HepG2 (cell line): ENCODE data around the gene BTBD1. TPM values are rescaled to one million over a fixed set of nuclear protein-coding genes. Genes with fewer than 3 reads are reported as not detected.
A peak's percentile ranks its signal among the peaks of the same experiment; 100 is the strongest.

Experiments used
- ATAC-seq: fragments of 200-7000 bp; cut with Tn5 transposase; 3 replicates; pipeline ENCODE4 v1.9.1; 2020; ENCODE audit warnings: mild to moderate bottlenecking, moderate library complexity
- BruUV-seq: library from RNA; stranded (reverse); fragments of 400-500 nt; replicated peaks from 2 replicates; lab custom pipeline; 2021; lab: Mats Ljungman, UMichigan
- CTCF ChIA-PET: fragments of 300-600 bp; formaldehyde crosslinking; extraction: SDS; loops from one replicate; lab custom pipeline; 2021; ENCODE audit warnings: low total read pairs, inconsistent platforms, low intra/inter-chr PET ratio; lab: Yijun Ruan, JAX
- POLR2A ChIA-PET: fragments of 350-600 bp; sonication (Branson Sonifier 250); formaldehyde crosslinking; loops from one replicate; lab custom pipeline; 2020; ENCODE audit warnings: antibody characterized with exemption, inconsistent platforms; lab: Yijun Ruan, JAX
- DNase-seq: peaks from one replicate; pipeline ENCODE4 v3.0.0-alpha.2; 2015; ENCODE audit warnings: low spot score
- FAIRE-seq: peaks from 3 replicates; lab custom pipeline; 2011; peaks lifted over from hg19 to GRCh38; lab: Jason Lieb, UNC
- H2AFZ ChIP-seq: one replicate; pipeline ENCODE4 v1.6.1; 2011; ENCODE audit warnings: low read length, inconsistent platforms
- H3K27ac ChIP-seq: fragments of 300-600 bp; 3 replicates; pipeline ENCODE4 v1.8.0; 2011; ENCODE audit warnings: mixed run types, mild to moderate bottlenecking, mixed read lengths, low read length, inconsistent platforms; ENCODE audit not compliant: insufficient read depth; ENCODE audit errors: extremely low read length
- H3K27me3 ChIP-seq, 2 experiments: fragments of 200-600 bp in 1 of 2; 2 replicates in 1 of 2; 3 replicates in 1 of 2; pipeline versions ENCODE4 v1.6.0 to v1.8.0; 2011; ENCODE audit warnings: low read length in 2 of 2, mild to moderate bottlenecking in 2 of 2, moderate library complexity in 2 of 2, inconsistent platforms in 1 of 2; ENCODE audit not compliant: insufficient read depth in 2 of 2, control insufficient read depth in 1 of 2
- H3K36me3 ChIP-seq, 2 experiments: fragments of 200-600 bp in 1 of 2; replicated peaks in 1 of 2; 2 replicates in 1 of 2; 3 replicates in 1 of 2; pipeline versions ENCODE4 v1.5.1 to v1.8.0; 2011; ENCODE audit warnings: low read length in 2 of 2, inconsistent platforms in 1 of 2; ENCODE audit not compliant: insufficient read depth in 2 of 2, control insufficient read depth in 1 of 2
- H3K4me1 ChIP-seq: 2 replicates; pipeline ENCODE4 v1.5.1; 2012; ENCODE audit warnings: low read length, inconsistent platforms; ENCODE audit not compliant: insufficient read depth
- H3K4me2 ChIP-seq: 2 replicates; pipeline ENCODE4 v1.6.0; 2011; ENCODE audit warnings: low read depth, low read length, inconsistent platforms
- H3K4me3 ChIP-seq, 3 experiments: fragments of 200-600 bp in 1 of 3; sonication (generic), shearing (Covaris generic) in 1 of 3; replicated peaks in 1 of 3; 2 replicates each; pipeline ENCODE4 v1.5.1; 2011 to 2016; ENCODE audit warnings: low read length in 3 of 3, inconsistent platforms in 2 of 3, low read depth in 2 of 3, mild to moderate bottlenecking in 2 of 3, control low read depth in 1 of 3, mixed read lengths in 1 of 3; ENCODE audit not compliant: insufficient read depth in 1 of 3
- H3K79me2 ChIP-seq: one replicate; pipeline ENCODE4 v1.6.1; 2011; ENCODE audit warnings: low read length, inconsistent platforms; ENCODE audit not compliant: insufficient read depth
- H3K9ac ChIP-seq: 2 replicates; pipeline ENCODE4 v1.6.0; 2011; ENCODE audit warnings: mild to moderate bottlenecking, low read depth, low read length, inconsistent platforms; ENCODE audit not compliant: insufficient read depth
- H3K9me3 ChIP-seq: 2 replicates; pipeline ENCODE4 v1.5.1; 2012; ENCODE audit warnings: mild to moderate bottlenecking, low read length
- H4K20me1 ChIP-seq: 2 replicates; pipeline ENCODE4 v1.6.0; 2011; ENCODE audit warnings: inconsistent platforms, mild to moderate bottlenecking, low read length, moderate library complexity; ENCODE audit not compliant: insufficient read depth
- FOSL1 ChIP-seq: sonication (generic); formaldehyde crosslinking; IDR thresholded peaks from 2 replicates; pipeline ENCODE4 v1.9.0; 2021; ENCODE audit warnings: missing genetic modification reagents, borderline replicate concordance
- MTA3 ChIP-seq: sonication (generic); formaldehyde crosslinking; IDR thresholded peaks from 2 replicates; pipeline ENCODE4 v1.4.0; 2020; ENCODE audit warnings: missing genetic modification reagents
- NCOA1 ChIP-seq: sonication (generic); formaldehyde crosslinking; IDR thresholded peaks from 2 replicates; pipeline ENCODE4 v1.9.0; 2021; ENCODE audit warnings: missing genetic modification reagents
- RBM22 ChIP-seq: fragments of 200-400 bp; formaldehyde crosslinking; optimal IDR thresholded peaks from 2 replicates; pipeline ENCODE3; 2017; ENCODE audit warnings: mild to moderate bottlenecking, low read length, moderate library complexity
- THAP11 ChIP-seq: IDR thresholded peaks from 2 replicates; pipeline ENCODE4 v1.6.1; 2016; ENCODE audit warnings: missing biosample characterization, missing genetic modification reagents
- ZNF101 ChIP-seq: sonication (generic); formaldehyde crosslinking; IDR thresholded peaks from 2 replicates; pipeline ENCODE4 v1.4.0; 2020; ENCODE audit warnings: mild to moderate bottlenecking, low read depth, missing genetic modification reagents, borderline replicate concordance
- ZNF292 ChIP-seq: sonication (generic); formaldehyde crosslinking; IDR thresholded peaks from 2 replicates; pipeline ENCODE4 v1.8.1; 2022; ENCODE audit warnings: mild to moderate bottlenecking, low read depth, missing genetic modification reagents, borderline replicate concordance
- ZNF567 ChIP-seq: sonication (generic); formaldehyde crosslinking; IDR thresholded peaks from 2 replicates; pipeline ENCODE4 v1.8.1; 2023; ENCODE audit warnings: mild to moderate bottlenecking, missing genetic modification reagents, borderline replicate concordance
- ZSCAN20 ChIP-seq: sonication (generic); formaldehyde crosslinking; IDR thresholded peaks from 2 replicates; pipeline ENCODE4 v1.4.0; 2020; ENCODE audit warnings: missing genetic modification reagents, mild to moderate bottlenecking, borderline replicate concordance
- ZZZ3 ChIP-seq: sonication (generic); formaldehyde crosslinking; IDR thresholded peaks from 2 replicates; pipeline ENCODE4 v1.4.0; 2020; ENCODE audit warnings: missing genetic modification reagents, mild to moderate bottlenecking, borderline replicate concordance
- WGBS: methylation state at CpG from one replicate; pipeline ENCODE4 v1.1.6; 2017; ENCODE audit warnings: low lambda C conversion rate; 5-methylcytosine and 5-hydroxymethylcytosine counted together
- in situ Hi-C: cut with HindIII; loops from 2 replicates; pipeline ENCODE4 v1.10.0; 2017; ENCODE audit warnings: low pct_unique_long_range_greater_than_20kb; ENCODE audit not compliant: extremely low pct_ligation_motif_present
- intact Hi-C: fragments of 100-400 bp; cut with micrococcal nuclease; formaldehyde crosslinking; loops from one replicate; pipeline ENCODE4 v1.10.0; 2022; ENCODE audit not compliant: unreplicated experiment
- polyA plus RNA-seq, 8 experiments: library from polyadenylated mRNA; depleted of rRNA in 3 of 8; stranded (reverse) in 7 of 8; unstranded in 1 of 8; fragments of >200 nt; fragmentation: Illumina TruSeq in 4 of 8; extraction: Trizol in 4 of 8; gene quantifications; 2 replicates each; pipeline versions ENCODE4 v1.2.1 to v1.2.3, GENCODE V29; 2011 to 2016; ENCODE audit warnings: low read depth in 4 of 8, missing spikeins in 1 of 8, mixed read lengths in 1 of 8; ENCODE audit not compliant: insufficient read depth in 1 of 8
- total RNA-seq, 5 experiments: library from RNA; depleted of rRNA; stranded (reverse); fragments of >200 nt; fragmentation: Illumina TruSeq; extraction: Trizol; gene quantifications; 2 replicates each; pipeline ENCODE4 v1.2.3, GENCODE V29; 2016; ENCODE audit warnings: low read depth in 1 of 5
- TF ChIP-seq, protein P1 (sequence below): sonication (generic); formaldehyde crosslinking; IDR thresholded peaks from 2 replicates; pipeline ENCODE4 v1.5.0; 2020; ENCODE audit warnings: mild to moderate bottlenecking, missing genetic modification reagents, borderline replicate concordance
- TF ChIP-seq, protein P2 (sequence below): sonication (generic); formaldehyde crosslinking; IDR thresholded peaks from 2 replicates; pipeline ENCODE4 v1.4.0; 2020; ENCODE audit warnings: missing genetic modification reagents
- TF ChIP-seq, protein P3 (sequence below): sonication (generic); IDR thresholded peaks from 2 replicates; pipeline ENCODE4 v1.6.1; 2016; ENCODE audit warnings: low read depth, borderline replicate concordance

BTBD1 gene
- total and polyA plus RNA-seq, 2 of the 13 experiments (the other 11 are each of a cell fraction or from before 2014, with no cell fraction given), result 32.1 to 53.9 TPM

- H4K20me1 ChIP-seq, result peaks cover 3% of the 10 kb centered on the region; the same call in 1 of the 2 replicates
- H3K27ac ChIP-seq, result no peak overlapping the region
- peaks cover 8 to 60% of the 10 kb centered on the region in 2 experiments for H3K36me3 ChIP-seq
- H3K9me3 ChIP-seq, result no peaks in the 10 kb centered on the region
- ChIA-PET POLR2A (no interaction called here), CTCF (no interaction called here)
- FAIRE-seq (no peak), DNase-seq (no peak), ATAC-seq (no peak)
- H3K9ac ChIP-seq, result no peak overlapping the region
- peaks cover 1% of the 10 kb centered on the region for H3K79me2 ChIP-seq
- TF ChIP-seq RBM22 (peak; percentile 25), ZNF292 (CRISPR knock-in tag) (no peak)
- 97% methylated on average over 3 of the region's 3 CpGs for WGBS
- intact Hi-C loops (no loop called here), in situ Hi-C loops (no loop called here)
- H3K4me1 ChIP-seq, result no peaks in the 10 kb centered on the region
- BruUV-seq, result no TSS peak
- H2AFZ ChIP-seq, result no peak overlapping the region
- no peak overlapping the region for H3K4me3 ChIP-seq
- no peaks in the 10 kb centered on the region for H3K27me3 ChIP-seq
- H3K4me2 ChIP-seq, result no peak overlapping the region
Observed at GRCh38 chr15:83046558-83047127, 20.4 kb downstream of the BTBD1 start.

DNA sequence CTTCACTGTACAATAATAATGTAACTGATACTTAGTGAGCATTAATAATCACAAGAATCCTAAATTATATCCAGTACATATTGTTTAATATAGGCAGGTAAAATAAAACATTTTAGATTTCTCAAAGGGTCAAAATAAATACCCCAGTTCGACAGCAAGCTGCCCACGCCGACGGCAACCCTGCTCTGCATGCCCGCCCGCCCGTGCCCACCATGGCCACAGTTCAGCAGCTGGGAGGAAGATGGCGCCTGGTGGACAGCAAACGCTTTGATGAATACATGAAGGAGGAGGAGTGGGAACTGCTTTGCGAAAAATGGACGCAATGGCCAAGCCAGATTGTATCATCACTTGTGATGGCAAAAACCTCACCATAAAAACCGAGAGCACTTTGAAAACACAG, 22.9 kb downstream of the BTBD1 start:
- no peak overlapping the region for H3K27ac ChIP-seq
- ChIA-PET CTCF (no interaction called here), POLR2A (no interaction called here)
- TF ChIP-seq, protein P1, sequence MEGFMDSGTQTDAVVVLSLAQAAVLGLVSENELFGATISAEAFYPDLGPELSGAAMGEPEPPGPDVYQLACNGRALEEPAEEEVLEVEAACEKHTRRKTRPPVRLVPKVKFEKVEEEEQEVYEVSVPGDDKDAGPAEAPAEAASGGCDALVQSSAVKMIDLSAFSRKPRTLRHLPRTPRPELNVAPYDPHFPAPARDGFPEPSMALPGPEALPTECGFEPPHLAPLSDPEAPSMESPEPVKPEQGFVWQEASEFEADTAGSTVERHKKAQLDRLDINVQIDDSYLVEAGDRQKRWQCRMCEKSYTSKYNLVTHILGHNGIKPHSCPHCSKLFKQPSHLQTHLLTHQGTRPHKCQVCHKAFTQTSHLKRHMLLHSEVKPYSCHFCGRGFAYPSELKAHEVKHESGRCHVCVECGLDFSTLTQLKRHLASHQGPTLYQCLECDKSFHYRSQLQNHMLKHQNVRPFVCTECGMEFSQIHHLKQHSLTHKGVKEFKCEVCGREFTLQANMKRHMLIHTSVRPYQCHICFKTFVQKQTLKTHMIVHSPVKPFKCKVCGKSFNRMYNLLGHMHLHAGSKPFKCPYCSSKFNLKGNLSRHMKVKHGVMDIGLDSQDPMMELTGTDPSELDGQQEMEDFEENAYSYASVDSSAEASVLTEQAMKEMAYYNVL (CRISPR knock-in tag), result no peak
- TF ChIP-seq ZSCAN20 (CRISPR knock-in tag) (no peak), FOSL1 (CRISPR knock-in tag) (no peak), ZNF567 (no peak), ZZZ3 (CRISPR knock-in tag) (no peak), NCOA1 (CRISPR knock-in tag) (no peak), ZNF101 (CRISPR knock-in tag) (no peak), THAP11 (CRISPR knock-in tag) (no peak), MTA3 (CRISPR knock-in tag) (no peak)
- TF ChIP-seq, protein P2, sequence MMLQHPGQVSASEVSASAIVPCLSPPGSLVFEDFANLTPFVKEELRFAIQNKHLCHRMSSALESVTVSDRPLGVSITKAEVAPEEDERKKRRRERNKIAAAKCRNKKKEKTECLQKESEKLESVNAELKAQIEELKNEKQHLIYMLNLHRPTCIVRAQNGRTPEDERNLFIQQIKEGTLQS (CRISPR knock-in tag), result no peak
- TF ChIP-seq, protein P3, sequence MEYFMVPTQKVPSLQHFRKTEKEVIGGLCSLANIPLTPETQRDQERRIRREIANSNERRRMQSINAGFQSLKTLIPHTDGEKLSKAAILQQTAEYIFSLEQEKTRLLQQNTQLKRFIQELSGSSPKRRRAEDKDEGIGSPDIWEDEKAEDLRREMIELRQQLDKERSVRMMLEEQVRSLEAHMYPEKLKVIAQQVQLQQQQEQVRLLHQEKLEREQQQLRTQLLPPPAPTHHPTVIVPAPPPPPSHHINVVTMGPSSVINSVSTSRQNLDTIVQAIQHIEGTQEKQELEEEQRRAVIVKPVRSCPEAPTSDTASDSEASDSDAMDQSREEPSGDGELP, result no peak
- no TSS peak for BruUV-seq
- FAIRE-seq (no peak), ATAC-seq (no peak), DNase-seq (no peak)
- no peak overlapping the region for H3K9ac ChIP-seq
- H3K4me2 ChIP-seq, result no peak overlapping the region
- H4K20me1 ChIP-seq, result peaks cover 3% of the 10 kb centered on the region; the same call in 1 of the 2 replicates
- H2AFZ ChIP-seq, result no peak overlapping the region
- H3K4me3 ChIP-seq, result no peak overlapping the region
- WGBS, result 98% methylated on average over 12 of the region's 12 CpGs
- in situ Hi-C loops (no loop called here), intact Hi-C loops (no loop called here)
- H3K79me2 ChIP-seq, result peaks cover 10% of the 10 kb centered on the region
- H3K36me3 ChIP-seq, result peaks cover 13 to 68% of the 10 kb centered on the region in 2 experiments
- H3K4me1 ChIP-seq, result no peaks in the 10 kb centered on the region
- no peaks in the 10 kb centered on the region for H3K9me3 ChIP-seq
- no peaks in the 10 kb centered on the region for H3K27me3 ChIP-seq
